OCI-LY7 (cell line): Measurements from ENCODE around the gene ENPP7. TPM values are rescaled to one million over a fixed set of nuclear protein-coding genes. Genes with fewer than 3 reads are reported as not detected.

Source experiments
- BruUV-seq: library from RNA; stranded (reverse); fragments of 400-500 nt; replicated peaks from 2 replicates; lab custom pipeline; 2021; lab: Mats Ljungman, UMichigan
- CTCF ChIA-PET: fragments of 300-600 bp; sonication (Branson Sonifier 250); formaldehyde crosslinking; loops from one replicate; lab custom pipeline; 2022; ENCODE audit warnings: antibody characterized with exemption; ENCODE audit not compliant: unreplicated experiment; lab: Charles Lee
- POLR2A ChIA-PET: fragments of 300-600 bp; sonication (Branson Sonifier 250); formaldehyde crosslinking; loops from one replicate; lab custom pipeline; 2022; ENCODE audit warnings: antibody characterized with exemption; lab: Charles Lee
- DNase-seq: peaks from one replicate; pipeline ENCODE4 v3.0.0-alpha.2; 2015; ENCODE audit warnings: low spot score
- H2AFZ ChIP-seq: fragments of 200-600 bp; sonication (generic), shearing (Covaris generic); 2 replicates; pipeline ENCODE4 v1.6.1; 2014; ENCODE audit warnings: mild to moderate bottlenecking, antibody characterized with exemption, low read length, moderate library complexity
- H3K27ac ChIP-seq: fragments of 200-600 bp; sonication (generic); 2 replicates; pipeline ENCODE4 v1.5.1; 2014; ENCODE audit warnings: mixed run types, low read depth, mild to moderate bottlenecking, moderate library complexity, low read length, inconsistent platforms; ENCODE audit not compliant: poor library complexity, severe bottlenecking
- H3K36me3 ChIP-seq: fragments of 200-600 bp; sonication (generic); 2 replicates; pipeline ENCODE4 v1.6.1; 2014; ENCODE audit warnings: mild to moderate bottlenecking, antibody characterized with exemption, low read length, moderate library complexity, mixed read lengths; ENCODE audit not compliant: insufficient read depth
- H3K4me1 ChIP-seq: fragments of 200-600 bp; sonication (generic); 2 replicates; pipeline ENCODE4 v1.5.1; 2014; ENCODE audit warnings: mild to moderate bottlenecking, low read length; ENCODE audit not compliant: insufficient read depth, poor library complexity, severe bottlenecking
- H3K4me2 ChIP-seq: fragments of 200-600 bp; sonication (generic); 2 replicates; pipeline ENCODE4 v1.6.1; 2014; ENCODE audit warnings: mild to moderate bottlenecking, low read length
- H3K4me3 ChIP-seq: fragments of 200-600 bp; sonication (generic); 2 replicates; pipeline ENCODE4 v1.5.1; 2014; ENCODE audit warnings: mild to moderate bottlenecking, low read depth, low read length; ENCODE audit not compliant: poor library complexity, severe bottlenecking
- H3K79me2 ChIP-seq: fragments of 200-600 bp; sonication (generic); 2 replicates; pipeline ENCODE4 v1.6.1; 2016; ENCODE audit warnings: low read depth, mild to moderate bottlenecking, low read length, moderate library complexity, mixed read lengths; ENCODE audit not compliant: insufficient read depth
- H3K9me2 ChIP-seq: fragments of 200-600 bp; sonication (generic); 2 replicates; pipeline ENCODE4 v1.6.1; 2016; ENCODE audit warnings: mild to moderate bottlenecking, low read length, mixed read lengths; ENCODE audit not compliant: insufficient read depth
- H3K9me3 ChIP-seq: fragments of 200-600 bp; sonication (generic); 2 replicates; pipeline ENCODE4 v1.6.1; 2014; ENCODE audit warnings: mild to moderate bottlenecking, mixed run types, low read length, mixed read lengths
- H4K20me1 ChIP-seq: fragments of 200-600 bp; sonication (generic); 2 replicates; pipeline ENCODE4 v1.6.1; 2014; ENCODE audit warnings: mild to moderate bottlenecking, antibody characterized with exemption, low read length, moderate library complexity, mixed read lengths; ENCODE audit not compliant: insufficient read depth
- CTCF ChIP-seq: fragments of 200-600 bp; sonication (generic); conservative IDR thresholded peaks from 2 replicates; pipeline ENCODE4 v1.5.1; 2014; ENCODE audit warnings: mild to moderate bottlenecking, antibody characterized with exemption, low read length, moderate library complexity, mixed read lengths
- EZH2phosphoT487 ChIP-seq: fragments of 200-600 bp; sonication (generic); IDR thresholded peaks from 2 replicates; pipeline ENCODE4 v1.6.1; 2018; ENCODE audit warnings: low read depth, borderline replicate concordance, mild to moderate bottlenecking, mixed run types, antibody characterized with exemption, low read length, moderate library complexity, mixed read lengths
- intact Hi-C: fragments of 100-400 bp; cut with micrococcal nuclease; formaldehyde crosslinking; loops from one replicate; pipeline ENCODE4 v1.10.0; 2022; ENCODE audit not compliant: unreplicated experiment
- total RNA-seq, 2 experiments: library from RNA; depleted of rRNA in 1 of 2; stranded (reverse); fragments of >200 nt in 1 of 2; shearing (Covaris generic) in 1 of 2; gene quantifications; 2 replicates each; pipeline ENCODE4 v1.2.3, GENCODE V29; 2014 to 2022

Gene ENPP7
- total RNA-seq, 2 experiments from 2014 or later: 0.28 to 0.42 TPM

- POLR2A ChIA-PET: no interaction called here
- CTCF ChIA-PET: no interaction called here
These were observed 26.5 kb downstream of the ENPP7 start for GRCh38 chr17:79757140-79757745.

GRCh38 chr17:79758271-79758670, 27.5 kb downstream of the ENPP7 start:
- no peaks in the 10 kb centered on the region for H3K9me2 ChIP-seq
- intact Hi-C loops: no loop called here
- ChIA-PET CTCF (no interaction called here), POLR2A (no interaction called here)
- no peaks in the 10 kb centered on the region for H4K20me1 ChIP-seq
- H3K4me3 ChIP-seq: no peak overlapping the region
- H3K4me1 ChIP-seq: no peaks in the 10 kb centered on the region
- BruUV-seq: no TSS peak
- H3K4me2 ChIP-seq: no peak overlapping the region
- DNase-seq: no peak
- no peak overlapping the region for H3K27ac ChIP-seq
- TF ChIP-seq EZH2phosphoT487 (no peak), CTCF (no peak)
- no peak overlapping the region for H2AFZ ChIP-seq
- no peaks in the 10 kb centered on the region for H3K9me3 ChIP-seq
- H3K36me3 ChIP-seq: no peaks in the 10 kb centered on the region
- H3K79me2 ChIP-seq: no peaks in the 10 kb centered on the region

More at GRCh38 chr17:79757140-79757745, 26.5 kb downstream of the ENPP7 start:
- Histone ChIP-seq H4K20me1 (no peaks in the 10 kb centered on the region), H2AFZ (no peak overlapping the region), H3K27ac (no peak overlapping the region), H3K4me2 (no peak overlapping the region), H3K4me3 (no peak overlapping the region), H3K4me1 (no peaks in the 10 kb centered on the region), H3K79me2 (no peaks in the 10 kb centered on the region), H3K9me2 (no peaks in the 10 kb centered on the region), H3K9me3 (no peaks in the 10 kb centered on the region), H3K36me3 (no peaks in the 10 kb centered on the region)
- no TSS peak for BruUV-seq
- intact Hi-C loops: no loop called here
- DNase-seq: no peak
- TF ChIP-seq CTCF: no peak

- H3K27ac ChIP-seq: no peak overlapping the region
- no TSS peak for BruUV-seq
- no peaks in the 10 kb centered on the region for H3K9me2 ChIP-seq
- H3K79me2 ChIP-seq: no peaks in the 10 kb centered on the region
- TF ChIP-seq EZH2phosphoT487: no peak
- no peak for TF ChIP-seq CTCF
- H2AFZ ChIP-seq: no peak overlapping the region
- no peaks in the 10 kb centered on the region for H3K9me3 ChIP-seq
- no peak for DNase-seq
- H3K4me2 ChIP-seq: no peak overlapping the region
- no peaks in the 10 kb centered on the region for H3K36me3 ChIP-seq
- intact Hi-C loops: no loop called here
- POLR2A ChIA-PET: no interaction called here
- CTCF ChIA-PET: no interaction called here
- H3K4me1 ChIP-seq: no peaks in the 10 kb centered on the region
- no peaks in the 10 kb centered on the region for H4K20me1 ChIP-seq
- no peak overlapping the region for H3K4me3 ChIP-seq
These were observed 29.6 kb downstream of the ENPP7 start for GRCh38 chr17:79760197-79760906.
